Stimulated activated CD8-positive, alpha-beta memory T cell treated with anti-CD3 and anti-CD28 coated beads, Interleukin-15, amount 100 ng/mL, for 4 hours (primary cell): ENCODE data around the gene FBXO41.
A peak's percentile ranks its signal among the peaks of the same experiment; 100 is the strongest.

Source experiments
- DNase-seq, 2 donors: peaks; one replicate each; pipeline ENCODE4 v3.0.0-alpha.2; 2020; ENCODE audit warnings: low read depth in 2 of 2

Gene FBXO41, protein sequence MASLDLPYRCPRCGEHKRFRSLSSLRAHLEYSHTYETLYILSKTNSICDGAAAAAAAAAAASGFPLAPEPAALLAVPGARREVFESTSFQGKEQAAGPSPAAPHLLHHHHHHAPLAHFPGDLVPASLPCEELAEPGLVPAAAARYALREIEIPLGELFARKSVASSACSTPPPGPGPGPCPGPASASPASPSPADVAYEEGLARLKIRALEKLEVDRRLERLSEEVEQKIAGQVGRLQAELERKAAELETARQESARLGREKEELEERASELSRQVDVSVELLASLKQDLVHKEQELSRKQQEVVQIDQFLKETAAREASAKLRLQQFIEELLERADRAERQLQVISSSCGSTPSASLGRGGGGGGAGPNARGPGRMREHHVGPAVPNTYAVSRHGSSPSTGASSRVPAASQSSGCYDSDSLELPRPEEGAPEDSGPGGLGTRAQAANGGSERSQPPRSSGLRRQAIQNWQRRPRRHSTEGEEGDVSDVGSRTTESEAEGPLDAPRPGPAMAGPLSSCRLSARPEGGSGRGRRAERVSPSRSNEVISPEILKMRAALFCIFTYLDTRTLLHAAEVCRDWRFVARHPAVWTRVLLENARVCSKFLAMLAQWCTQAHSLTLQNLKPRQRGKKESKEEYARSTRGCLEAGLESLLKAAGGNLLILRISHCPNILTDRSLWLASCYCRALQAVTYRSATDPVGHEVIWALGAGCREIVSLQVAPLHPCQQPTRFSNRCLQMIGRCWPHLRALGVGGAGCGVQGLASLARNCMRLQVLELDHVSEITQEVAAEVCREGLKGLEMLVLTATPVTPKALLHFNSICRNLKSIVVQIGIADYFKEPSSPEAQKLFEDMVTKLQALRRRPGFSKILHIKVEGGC

DNA sequence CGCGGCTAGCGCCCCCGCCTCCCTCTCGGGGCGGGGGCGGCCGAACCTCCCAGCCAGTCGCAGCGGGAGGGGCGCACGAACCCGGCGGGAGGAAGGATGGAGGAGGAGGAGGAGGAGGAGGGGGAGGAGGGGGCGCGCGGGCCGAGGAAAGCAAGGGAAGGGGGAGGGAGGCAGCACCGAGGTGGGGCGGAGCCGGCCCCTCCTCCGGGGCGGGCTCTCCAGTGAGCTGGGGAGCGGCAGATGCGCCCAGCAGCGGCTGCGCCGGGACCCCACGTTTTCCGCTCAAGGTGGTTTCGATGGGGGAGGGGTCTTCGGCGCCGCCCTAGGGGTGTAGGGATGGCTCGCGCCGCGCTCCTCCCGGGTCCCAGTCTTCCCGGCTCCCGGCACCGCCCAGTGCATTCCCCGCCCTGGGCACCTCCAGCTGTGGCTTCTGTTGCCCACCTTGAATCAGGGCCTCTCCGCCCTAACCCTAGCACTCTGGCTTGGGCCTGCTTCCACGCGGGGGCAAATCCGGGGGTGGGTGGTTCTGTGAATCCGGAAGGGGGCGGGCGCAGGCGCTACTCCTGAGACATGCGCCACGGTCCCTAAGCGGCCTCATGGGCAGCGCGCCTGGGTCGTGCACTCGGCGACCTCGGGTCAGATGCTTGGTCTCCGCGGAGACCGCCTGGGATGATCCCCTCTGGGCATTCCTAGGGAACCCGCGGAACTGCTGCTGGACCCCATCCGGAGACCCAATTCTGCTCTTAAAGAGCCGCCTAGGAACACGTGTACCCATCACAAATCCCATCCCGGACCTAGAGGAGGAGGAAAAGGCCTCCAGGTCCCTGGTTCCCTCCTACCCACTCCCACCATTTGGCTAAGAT, at the start of gene FBXO41:
TSS of gene FBXO41 (minus strand) at position 183 of the 863 bp plus-strand sequence. CDS start 14,848 bp downstream, outside the sequence.
- peak; percentile 77 to 80 for DNase-seq

DNA sequence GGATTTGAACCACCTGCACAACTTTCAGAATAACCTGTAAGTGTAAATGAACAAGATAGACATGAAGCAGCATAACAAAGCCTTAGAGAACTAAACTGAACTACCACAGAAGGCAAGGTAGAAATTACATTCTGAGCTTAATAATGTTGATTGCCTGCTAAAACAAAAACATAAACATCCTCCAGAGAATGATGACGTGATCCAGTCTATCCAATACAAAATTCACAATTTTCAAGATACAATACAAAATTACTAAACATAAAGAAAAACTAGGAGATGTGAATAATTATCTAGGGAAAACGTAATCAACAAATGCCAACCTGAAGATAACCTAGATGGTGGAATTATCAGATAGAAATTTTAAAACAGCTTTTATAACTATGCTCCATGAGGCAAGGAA, 49.8 kb upstream of the FBXO41 start:
- no peak for DNase-seq

DNA sequence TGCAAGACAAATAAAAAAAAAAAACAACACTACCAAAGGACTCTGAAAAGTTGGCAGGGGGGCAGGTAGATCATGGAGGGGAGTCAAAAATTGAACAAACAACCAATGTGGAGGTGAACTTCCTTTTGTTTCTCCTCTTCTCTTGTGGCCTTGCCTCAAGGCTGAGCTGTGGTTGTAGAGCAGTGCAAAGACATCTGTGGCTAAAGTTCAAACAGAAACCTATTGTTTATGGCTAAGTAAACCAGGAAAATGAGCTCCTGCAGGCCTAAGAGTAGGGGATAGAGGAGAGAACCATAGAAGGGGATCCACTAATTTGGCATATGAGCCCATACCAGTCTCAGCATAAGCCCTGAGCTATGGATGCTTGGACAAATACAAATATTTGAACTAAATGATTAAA, 49.3 kb upstream of the FBXO41 start:
- no peak for DNase-seq

DNA sequence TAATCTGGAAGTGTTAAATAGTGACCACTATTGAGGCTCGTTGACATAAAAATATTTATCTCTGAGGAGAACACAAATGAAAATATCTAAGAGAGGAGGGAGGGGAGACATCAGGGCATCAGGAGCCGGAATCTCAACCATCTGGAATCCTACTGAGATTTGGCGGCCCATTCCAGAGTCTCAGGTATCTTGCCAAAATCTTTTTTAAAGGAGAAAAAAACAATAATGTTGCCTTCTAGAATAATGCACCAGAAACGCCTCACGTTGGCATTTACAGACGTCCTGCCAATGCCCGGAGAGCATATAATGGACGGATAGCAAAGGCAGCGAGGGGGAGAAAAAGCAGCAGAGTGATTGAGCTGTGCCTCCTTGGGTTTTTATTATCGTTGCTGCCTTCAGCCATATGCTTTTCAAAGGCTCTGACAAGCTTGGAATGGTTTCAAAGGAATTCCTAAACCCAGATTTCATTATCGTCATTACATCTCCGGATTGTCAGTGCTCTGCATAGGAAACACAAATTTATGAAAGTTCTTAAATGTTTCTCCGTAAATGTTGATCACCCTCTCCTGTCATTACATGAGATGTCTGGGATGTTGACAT, 39.9 kb upstream of the FBXO41 start:
- no peak for DNase-seq

DNA sequence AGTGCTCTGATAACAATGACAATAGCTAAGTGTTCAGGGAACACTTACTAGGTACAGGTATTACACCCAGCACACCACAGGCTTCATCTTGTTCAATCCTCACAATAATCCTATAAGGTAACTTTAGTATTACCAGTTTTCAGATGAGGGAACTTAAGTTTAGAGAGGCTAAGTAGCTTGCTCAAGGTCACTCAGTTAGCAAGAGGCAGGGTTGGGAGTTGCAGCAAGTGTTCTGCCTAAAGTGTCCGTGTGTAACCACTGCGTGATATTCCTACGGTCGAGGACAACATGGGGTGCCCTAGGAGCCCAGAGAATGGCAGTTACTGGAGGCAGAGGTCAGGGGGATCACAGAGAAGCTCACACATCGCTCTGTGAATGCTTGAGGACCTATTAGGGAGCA, 39.3 kb upstream of the FBXO41 start:
- DNase-seq = no peak

DNA sequence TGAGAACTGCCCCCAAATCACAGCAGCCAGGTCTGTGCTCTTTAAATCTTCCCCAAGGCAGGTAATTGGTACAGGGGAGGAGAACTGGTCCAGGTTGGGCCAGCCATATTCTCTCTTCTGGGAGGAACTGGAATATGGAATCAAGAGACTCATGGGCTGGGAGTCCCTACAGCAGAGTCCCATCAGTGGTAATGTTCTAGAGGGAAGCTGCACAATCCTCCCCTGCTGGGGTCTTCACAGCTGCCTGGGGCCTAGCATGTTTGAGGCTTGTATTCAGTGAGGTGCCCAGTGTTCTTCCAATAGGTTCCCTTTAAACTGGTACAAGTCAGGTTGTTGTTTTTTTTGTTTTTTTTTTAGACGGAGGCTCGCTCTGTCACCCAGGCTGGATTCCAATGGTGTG, 30.2 kb upstream of the FBXO41 start:
- DNase-seq = no peak

DNA sequence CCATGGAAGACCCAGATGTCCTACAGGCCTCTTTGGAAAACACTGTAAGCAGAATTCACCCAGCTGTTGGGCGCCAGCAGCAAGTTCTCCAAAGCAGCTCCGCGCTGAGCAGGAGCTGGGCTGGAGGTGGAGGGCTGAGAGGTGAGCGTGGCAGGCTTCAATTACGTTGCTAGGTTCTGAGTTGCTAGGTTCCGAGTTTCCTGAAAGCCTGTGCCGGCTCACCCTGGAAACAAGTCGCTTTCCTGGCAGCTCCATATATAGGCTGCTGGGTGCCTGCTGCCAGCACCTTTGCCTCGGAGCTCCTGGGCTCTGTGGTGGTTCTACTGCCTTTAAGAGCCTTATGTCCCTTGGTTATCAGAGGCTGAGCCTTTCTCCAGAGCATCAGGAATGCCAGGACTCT, 23.4 kb upstream of the FBXO41 start:
- no peak for DNase-seq

DNA sequence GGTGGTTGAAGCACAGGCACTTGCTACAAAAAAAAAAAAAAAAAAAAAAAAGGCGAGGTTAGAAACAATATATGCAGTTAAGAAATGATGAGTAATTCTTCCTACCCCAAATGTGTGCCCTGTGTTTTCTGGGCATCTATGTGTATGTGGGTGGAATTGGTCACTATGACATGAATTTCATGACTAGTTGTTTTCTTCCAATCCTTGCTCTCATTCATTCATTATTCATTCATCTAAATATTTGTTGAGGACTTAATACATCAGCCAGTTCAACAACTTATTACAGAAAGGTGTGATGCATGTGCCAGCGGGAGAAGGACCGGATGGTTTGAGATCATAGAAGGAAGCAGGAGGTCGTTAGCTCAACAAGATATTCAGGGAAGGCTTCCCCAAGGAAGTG, 17.4 kb upstream of the FBXO41 start:
- DNase-seq = no peak

DNA sequence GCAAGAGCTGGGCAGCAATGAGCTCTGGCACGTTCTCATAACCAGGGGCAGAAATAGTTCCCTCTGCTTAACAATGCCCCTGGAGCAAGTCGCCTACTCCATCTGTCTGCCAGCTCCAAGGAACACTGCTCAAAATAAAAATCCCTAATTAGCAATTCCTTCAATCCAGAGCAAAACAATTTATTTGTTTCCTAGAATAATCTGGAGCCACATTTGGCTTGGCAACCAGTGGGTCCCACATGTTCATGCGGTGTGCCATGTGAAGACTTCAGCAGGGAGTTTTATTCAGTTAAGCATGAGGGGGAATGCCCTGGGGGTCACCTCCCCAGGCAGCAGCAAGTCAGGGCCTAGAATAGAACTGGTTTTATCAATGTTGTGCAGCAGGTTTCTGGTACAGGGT, 16.6 kb upstream of the FBXO41 start:
- no peak for DNase-seq

DNA sequence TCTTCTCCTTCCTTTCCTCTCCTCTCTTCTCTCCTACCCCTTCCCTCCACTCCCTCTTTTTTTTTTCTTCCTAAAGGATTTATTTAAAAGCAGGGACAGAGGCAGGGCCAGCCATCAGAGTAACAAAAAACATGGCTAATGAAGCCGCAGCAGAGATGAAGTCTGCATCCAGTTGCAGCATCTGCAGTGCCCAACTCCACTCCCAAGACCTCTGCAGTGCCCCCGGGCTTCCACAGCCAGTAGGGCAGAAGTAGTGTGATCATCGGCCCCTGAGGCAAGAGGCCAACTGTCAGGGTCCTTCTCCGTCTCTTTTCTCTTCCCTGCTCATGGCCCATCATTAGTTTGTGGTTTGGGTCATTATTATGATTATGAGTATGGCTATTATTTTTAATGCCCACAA, 13.3 kb upstream of the FBXO41 start:
- no peak for DNase-seq

DNA sequence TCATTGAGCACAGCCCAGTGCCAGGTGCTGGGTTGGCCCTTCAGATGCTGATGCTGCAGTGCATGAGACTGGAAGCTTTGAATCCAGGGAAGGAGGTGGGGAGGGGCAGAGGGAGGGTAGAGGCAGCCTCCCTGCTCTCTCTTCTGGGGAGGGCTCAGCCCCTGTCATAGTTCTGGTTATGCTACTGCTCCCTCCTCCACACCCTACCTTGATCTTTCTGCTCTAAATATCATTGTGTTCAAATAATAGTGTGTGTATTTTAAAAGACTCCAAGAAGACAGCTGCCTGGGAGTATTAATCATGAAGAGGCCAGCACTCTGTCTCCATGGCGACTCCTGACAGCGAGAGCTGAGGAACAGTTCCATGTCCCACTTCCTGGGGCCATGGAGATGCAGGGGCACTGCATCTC, 12.9 kb upstream of the FBXO41 start:
- DNase-seq = no peak

DNA sequence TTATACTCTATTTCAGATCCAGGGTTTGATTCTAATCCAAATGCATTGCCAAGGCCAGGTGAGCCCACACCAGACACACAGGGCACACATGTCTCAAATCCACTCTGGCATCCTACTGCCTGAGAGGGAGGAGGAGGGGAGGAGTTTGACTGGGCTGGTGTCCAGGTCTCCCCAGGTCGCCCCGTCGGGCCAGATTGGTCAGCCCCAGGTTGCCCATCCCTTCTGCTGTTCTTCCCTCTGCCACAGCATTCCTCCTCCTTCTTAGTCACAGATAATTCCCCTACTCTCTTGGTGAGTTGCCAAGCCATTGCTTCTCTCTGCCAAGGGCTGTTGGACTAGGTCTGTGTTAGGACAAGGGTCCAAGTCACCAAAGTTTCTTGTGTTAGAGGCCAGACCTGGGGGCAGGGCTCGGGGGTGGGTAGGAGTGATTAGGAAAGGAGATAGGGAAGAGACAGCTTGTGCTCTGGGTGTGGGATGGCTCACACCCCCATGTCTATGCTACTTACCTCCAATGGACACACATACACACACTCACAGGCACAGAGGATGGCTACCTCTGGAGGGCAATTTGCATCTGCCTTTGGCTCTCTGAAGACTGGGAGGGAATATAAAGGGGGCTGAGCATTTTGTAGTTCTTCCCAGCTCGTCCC, 11.6 kb upstream of the FBXO41 start:
- DNase-seq = no peak

DNA sequence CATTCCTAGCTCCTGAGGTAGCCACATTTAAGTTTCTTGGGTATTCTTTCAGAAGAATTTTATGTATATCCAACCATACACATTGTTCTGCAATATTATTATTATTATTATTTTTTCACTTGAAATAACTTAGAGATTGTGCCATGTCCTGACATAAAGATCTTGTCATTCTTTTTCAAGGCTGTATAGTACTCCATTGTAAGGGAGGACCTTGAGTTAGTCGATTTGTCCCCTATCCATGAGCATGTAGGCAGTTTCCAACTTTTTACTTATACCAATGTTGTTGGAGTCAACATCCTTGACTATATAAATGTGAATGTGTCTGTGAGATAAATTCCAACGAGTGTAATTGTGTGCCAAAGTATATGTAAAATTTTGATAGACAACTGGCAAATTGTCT, 10.0 kb upstream of the FBXO41 start:
- DNase-seq = no peak

DNA sequence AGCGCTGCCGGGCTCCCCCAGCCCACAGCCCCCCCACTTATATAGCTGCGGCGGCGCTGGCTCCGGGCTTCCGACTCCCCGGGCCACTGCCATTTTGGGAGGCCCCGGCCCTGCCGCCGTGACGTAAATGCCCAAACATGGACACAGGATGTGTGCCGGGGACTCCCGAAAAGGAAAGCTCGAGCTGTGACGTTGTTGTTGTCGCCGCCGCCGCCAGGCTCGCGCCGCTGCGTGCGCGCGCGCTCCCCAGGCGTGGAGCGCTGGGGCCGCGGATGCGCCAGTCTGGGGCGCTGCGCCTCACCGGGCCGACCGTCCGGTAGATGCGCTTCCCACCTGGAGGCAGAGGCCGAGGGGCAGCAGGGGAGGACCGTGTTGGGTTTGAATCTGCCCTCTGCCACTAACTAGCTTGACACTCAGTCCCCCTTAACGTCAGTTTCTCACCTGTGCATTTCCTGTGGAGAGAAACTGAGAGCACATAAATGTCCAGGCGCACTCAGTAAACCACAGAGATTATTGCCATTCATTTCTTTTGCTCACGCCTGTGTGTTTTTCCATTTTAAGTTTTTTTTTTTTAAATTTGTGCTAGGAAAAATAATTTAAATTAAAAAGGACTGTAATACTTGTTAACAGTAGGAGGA, 9.4 kb upstream of the FBXO41 start, which contains the start of gene EGR4:
TSS of gene EGR4 (minus strand) at position 15 of the 638 bp plus-strand sequence. CDS start 231 bp downstream, outside the sequence.
- DNase-seq = peak; percentile 75 to 85

DNA sequence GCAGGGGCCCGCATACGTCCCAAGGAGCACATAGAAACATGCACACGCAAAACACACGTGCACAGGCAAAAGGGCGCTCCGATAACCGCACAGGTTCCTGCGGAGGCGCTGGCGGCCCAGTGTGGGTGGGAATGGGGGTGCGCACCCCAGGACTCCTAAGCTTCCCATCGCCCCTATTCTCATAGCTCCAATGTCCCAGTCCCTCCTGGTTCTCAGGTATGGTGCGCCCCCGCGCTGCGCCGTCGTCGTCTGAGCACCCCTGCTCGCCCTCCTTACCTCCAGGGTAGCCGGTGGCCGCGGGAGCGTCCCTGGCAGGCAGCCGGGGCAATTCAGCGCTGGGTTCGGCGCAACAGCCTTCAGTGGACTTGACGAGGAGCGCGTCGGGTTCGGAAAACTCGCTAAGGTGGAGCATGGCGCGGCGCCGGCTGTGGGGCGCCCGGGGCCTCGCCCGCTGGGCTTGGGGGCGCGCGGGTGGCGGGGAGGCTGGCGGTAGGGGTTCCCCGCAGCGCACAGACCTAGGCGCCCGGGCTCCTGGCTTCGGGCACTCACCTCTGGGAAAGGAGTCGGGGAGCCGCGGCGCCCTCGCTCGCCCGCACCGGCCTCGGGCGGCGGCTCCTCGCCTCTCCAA, 8.7 kb upstream of the FBXO41 start:
- DNase-seq = no peak

DNA sequence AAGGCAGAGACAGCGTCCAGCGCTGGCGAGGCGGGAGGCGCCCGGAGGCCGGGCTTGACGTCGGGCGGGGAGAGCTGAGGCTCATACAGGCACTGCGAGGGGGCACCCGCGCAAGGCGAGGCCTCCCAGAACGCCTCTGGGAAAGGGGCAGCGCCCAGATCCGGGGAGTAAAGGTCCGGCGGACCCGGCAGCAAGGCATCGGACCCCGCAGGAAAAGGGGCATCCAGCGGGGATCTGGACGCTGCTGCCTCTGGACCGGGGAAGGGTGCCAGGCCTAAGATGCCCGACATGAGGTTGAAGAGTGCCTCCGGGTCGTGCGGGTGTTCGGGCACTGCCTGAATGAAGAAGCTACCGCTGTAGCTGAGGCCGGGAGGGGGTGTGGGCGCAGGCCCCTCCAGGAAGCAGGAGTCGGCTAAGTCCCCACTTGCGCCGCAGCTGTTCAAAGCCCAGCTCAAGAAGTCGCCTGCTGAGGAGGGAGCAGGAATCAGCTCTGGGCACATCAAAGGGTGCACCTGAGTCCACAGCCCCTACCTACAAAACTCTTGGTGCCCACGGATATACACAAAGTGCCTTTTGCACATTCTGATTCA, 8.1 kb upstream of the FBXO41 start:
- DNase-seq = no peak

DNA sequence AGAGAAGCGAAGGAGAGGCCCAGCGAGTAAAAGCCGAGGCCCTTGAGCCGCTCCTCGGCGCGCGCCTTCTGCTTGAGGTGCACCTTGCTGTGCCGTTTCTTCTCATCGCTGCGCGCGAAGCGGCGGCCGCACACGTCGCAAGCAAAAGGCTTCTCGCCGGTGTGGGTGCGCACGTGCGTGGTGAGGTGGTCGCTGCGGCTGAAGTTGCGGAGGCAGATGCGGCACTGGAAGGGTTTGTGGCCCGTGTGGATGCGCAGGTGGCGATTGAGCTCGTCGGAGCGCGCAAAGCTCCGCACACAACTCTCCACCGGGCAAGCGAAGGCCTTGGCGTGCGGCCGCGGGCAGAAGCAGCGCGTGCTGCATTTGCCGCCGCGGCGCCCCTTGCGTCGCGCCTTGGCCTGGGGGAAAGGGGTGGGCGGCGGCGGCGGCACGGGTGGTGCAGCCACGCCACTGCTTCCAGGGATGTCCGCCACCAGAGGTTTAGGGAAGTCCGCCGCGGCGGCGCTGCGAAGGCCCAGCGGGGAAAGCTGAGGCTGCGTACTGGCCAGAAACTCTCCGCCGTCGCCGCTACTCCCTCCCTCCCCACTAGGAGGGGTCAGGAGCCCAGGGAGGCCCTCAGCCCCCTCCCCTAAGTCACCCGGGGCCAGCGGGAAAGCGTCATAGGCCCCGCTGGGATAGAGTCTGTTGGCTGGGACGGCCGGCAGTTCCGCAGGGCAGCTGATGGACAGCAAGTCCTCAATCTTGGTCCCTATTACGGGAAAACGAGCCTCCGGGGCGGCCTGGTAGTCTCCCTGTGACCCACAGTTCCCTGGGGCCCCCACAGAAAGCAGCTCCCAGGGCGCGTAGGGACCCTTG, 7.4 kb upstream of the FBXO41 start:
- DNase-seq = no peak

DNA sequence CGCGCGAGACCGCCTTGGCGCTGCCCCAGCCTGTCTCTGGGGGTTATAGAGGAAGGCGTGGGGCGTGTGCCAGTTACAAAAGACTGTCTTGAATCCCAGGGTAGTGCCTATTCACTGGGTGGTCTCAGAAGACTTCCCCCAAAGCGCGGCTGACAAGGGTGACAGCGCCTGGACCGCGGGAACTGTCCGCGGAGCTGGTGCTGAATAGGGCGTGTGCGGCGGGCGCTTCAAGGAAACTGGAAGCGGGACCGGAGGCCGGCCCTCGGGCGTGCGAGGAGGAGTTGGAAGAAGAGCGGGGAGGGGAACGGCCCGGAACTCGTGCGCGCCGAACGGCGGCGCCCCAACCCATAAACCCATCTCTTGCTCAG, 6.8 kb upstream of the FBXO41 start:
- no peak for DNase-seq
